H1 (cell line): ENCODE data around the gene MCF2L2. TPM values are rescaled to one million over a fixed set of nuclear protein-coding genes. Genes with fewer than 3 reads are reported as not detected.

Source experiments
- CTCF ChIA-PET: fragments of 300-600 bp; sonication (Branson Sonifier 250); formaldehyde crosslinking; loops from one replicate; lab custom pipeline; 2021; ENCODE audit not compliant: partially characterized antibody; lab: Charles Lee
- POLR2A ChIA-PET: fragments of 300-600 bp; sonication (Branson Sonifier 250); formaldehyde crosslinking; loops from one replicate; lab custom pipeline; 2021; ENCODE audit warnings: inconsistent platforms; ENCODE audit not compliant: partially characterized antibody; lab: Charles Lee
- DNase-seq, 2 experiments: peaks; one replicate each; pipeline versions ENCODE4 v3.0.0 to v3.0.0-alpha.2; 2010 to 2022; ENCODE audit warnings: low spot score in 2 of 2, low read depth in 1 of 2, mixed read lengths in 1 of 2
- FAIRE-seq: peaks from 2 replicates; lab custom pipeline; 2011; peaks lifted over from hg19 to GRCh38; lab: Jason Lieb, UNC
- H2AFZ ChIP-seq: 2 replicates; pipeline ENCODE4 v1.8.1; 2012; ENCODE audit warnings: low read length, inconsistent platforms
- H2AK5ac ChIP-seq: 2 replicates; pipeline ENCODE4 v1.6.1; 2013; ENCODE audit warnings: low read depth, low read length
- H2BK120ac ChIP-seq: replicated peaks from 2 replicates; pipeline ENCODE3; 2013; ENCODE audit warnings: low read depth, low read length, inconsistent platforms
- H2BK12ac ChIP-seq: 2 replicates; pipeline ENCODE4 v1.6.1; 2013; ENCODE audit warnings: low read depth, low read length
- H2BK15ac ChIP-seq: 2 replicates; pipeline ENCODE4 v1.6.1; 2013; ENCODE audit warnings: low read length
- H2BK20ac ChIP-seq: 2 replicates; pipeline ENCODE4 v1.6.1; 2013; ENCODE audit warnings: low read length
- H2BK5ac ChIP-seq: 2 replicates; pipeline ENCODE4 v1.6.1; 2013; ENCODE audit warnings: low read depth, low read length
- H3K14ac ChIP-seq: 2 replicates; pipeline ENCODE4 v1.6.1; 2013; ENCODE audit warnings: inconsistent platforms; ENCODE audit not compliant: insufficient read length
- H3K18ac ChIP-seq: 2 replicates; pipeline ENCODE4 v1.6.1; 2013; ENCODE audit warnings: low read length; ENCODE audit errors: extremely low read depth
- H3K23ac ChIP-seq: 2 replicates; pipeline ENCODE4 v1.6.1; 2013; ENCODE audit warnings: inconsistent platforms; ENCODE audit not compliant: insufficient read length
- H3K23me2 ChIP-seq: 2 replicates; pipeline ENCODE4 v1.6.1; 2013; ENCODE audit warnings: low read depth, low read length
- H3K27ac ChIP-seq: 2 replicates; pipeline ENCODE4 v1.6.1; 2011; ENCODE audit warnings: low read depth, low read length, inconsistent platforms
- H3K27me3 ChIP-seq, 4 experiments: replicated peaks in 1 of 4; 1 replicate in 1 of 4; 2 replicates in 3 of 4; pipeline versions ENCODE4 v1.6.1 to v1.8.1; 2011 to 2013; ENCODE audit warnings: low read length in 3 of 4, mild to moderate bottlenecking in 3 of 4, inconsistent platforms in 2 of 4, mixed read lengths in 2 of 4, moderate library complexity in 1 of 4; ENCODE audit not compliant: control insufficient read depth in 3 of 4, insufficient read depth in 3 of 4; ENCODE audit errors: extremely low read depth in 1 of 4
- H3K36me3 ChIP-seq, 4 experiments: 2 replicates each; pipeline versions ENCODE4 v1.6.1 to v1.8.1; 2011 to 2013; ENCODE audit warnings: mild to moderate bottlenecking in 4 of 4, low read length in 3 of 4, moderate library complexity in 2 of 4, control low read depth in 1 of 4, inconsistent platforms in 1 of 4; ENCODE audit not compliant: insufficient read depth in 4 of 4, control insufficient read depth in 2 of 4
- H3K4ac ChIP-seq: replicated peaks from 2 replicates; pipeline ENCODE3; 2013; ENCODE audit warnings: low read length, low read depth, mixed read lengths, inconsistent platforms; ENCODE audit not compliant: insufficient read length
- H3K4me1 ChIP-seq, 4 experiments: replicated peaks in 1 of 4; 1 replicate in 1 of 4; 2 replicates in 3 of 4; pipeline versions ENCODE4 v1.6.1 to v1.8.1; 2011 to 2013; ENCODE audit warnings: low read length in 3 of 4, inconsistent platforms in 2 of 4, mixed read lengths in 1 of 4; ENCODE audit not compliant: insufficient read depth in 4 of 4, control insufficient read depth in 3 of 4
- H3K4me2 ChIP-seq, 2 experiments: 2 replicates each; pipeline versions ENCODE4 v1.6.1 to v1.8.1; 2011 to 2013; ENCODE audit warnings: low read depth in 2 of 2, low read length in 2 of 2, control low read depth in 1 of 2, inconsistent platforms in 1 of 2, mild to moderate bottlenecking in 1 of 2; ENCODE audit not compliant: insufficient read depth in 1 of 2
- H3K4me3 ChIP-seq, 4 experiments: fragments of 200-600, 300-600 bp in 1 of 4; sonication (generic), shearing (Covaris generic), sonication (Bioruptor Twin) in 1 of 4; 2 replicates each; pipeline versions ENCODE4 v1.5.1 to v1.8.1; 2011 to 2016; ENCODE audit warnings: low read length in 4 of 4, low read depth in 3 of 4, control low read depth in 2 of 4, inconsistent platforms in 2 of 4, mild to moderate bottlenecking in 2 of 4, mixed read lengths in 1 of 4, moderate library complexity in 1 of 4; ENCODE audit not compliant: insufficient read depth in 2 of 4; ENCODE audit errors: extremely low read depth in 1 of 4
- H3K56ac ChIP-seq: replicated peaks from 2 replicates; pipeline ENCODE3; 2013; ENCODE audit warnings: low read depth, mild to moderate bottlenecking, mixed read lengths, low read length, inconsistent platforms; ENCODE audit not compliant: insufficient read length
- H3K79me1 ChIP-seq: 2 replicates; pipeline ENCODE4 v1.6.1; 2013; ENCODE audit warnings: low read depth, low read length, control low read depth
- H3K79me2 ChIP-seq, 2 experiments: 2 replicates each; pipeline versions ENCODE4 v1.6.1 to v1.8.1; 2012 to 2013; ENCODE audit warnings: low read length in 2 of 2, mild to moderate bottlenecking in 2 of 2, inconsistent platforms in 1 of 2; ENCODE audit not compliant: insufficient read depth in 2 of 2, control insufficient read depth in 1 of 2
- H3K9ac ChIP-seq, 4 experiments: replicated peaks in 1 of 4; 1 replicate in 1 of 4; 2 replicates in 3 of 4; pipeline versions ENCODE4 v1.6.1 to v1.8.1; 2011 to 2013; ENCODE audit warnings: low read depth in 3 of 4, low read length in 3 of 4, control low read depth in 2 of 4, mild to moderate bottlenecking in 2 of 4, moderate library complexity in 2 of 4, inconsistent platforms in 1 of 4; ENCODE audit errors: extremely low read depth in 1 of 4
- H3K9me3 ChIP-seq, 2 experiments: 2 replicates each; pipeline versions ENCODE4 v1.6.1 to v1.8.1; 2012 to 2013; ENCODE audit warnings: mild to moderate bottlenecking in 2 of 2, moderate library complexity in 2 of 2, control low read depth in 1 of 2, inconsistent platforms in 1 of 2, low read depth in 1 of 2, low read length in 1 of 2, mixed read lengths in 1 of 2; ENCODE audit not compliant: insufficient read depth in 2 of 2
- H4K20me1 ChIP-seq, 2 experiments: replicated peaks in 1 of 2; 2 replicates each; pipeline versions ENCODE3 to v1.8.1; 2011 to 2013; ENCODE audit warnings: inconsistent platforms in 2 of 2, low read length in 2 of 2, mild to moderate bottlenecking in 1 of 2; ENCODE audit not compliant: insufficient read depth in 2 of 2, control insufficient read depth in 1 of 2
- H4K5ac ChIP-seq: 2 replicates; pipeline ENCODE4 v1.6.1; 2013; ENCODE audit warnings: low read length, low read depth, mixed read lengths, inconsistent platforms; ENCODE audit not compliant: insufficient read length
- H4K8ac ChIP-seq: 2 replicates; pipeline ENCODE4 v1.8.0; 2013; ENCODE audit warnings: mild to moderate bottlenecking, moderate library complexity, low read length, inconsistent platforms; ENCODE audit not compliant: insufficient read depth; ENCODE audit errors: extremely low read depth
- H4K91ac ChIP-seq: replicated peaks from 2 replicates; pipeline ENCODE3; 2013; ENCODE audit warnings: low read length, mixed read lengths, inconsistent platforms; ENCODE audit not compliant: insufficient read length
- BRCA1 ChIP-seq: IDR thresholded peaks from 2 replicates; pipeline ENCODE4 v1.6.1; 2012; ENCODE audit warnings: low read depth, low read length, improper control_type of control experiment
- GABPA ChIP-seq: IDR thresholded peaks from 2 replicates; pipeline ENCODE4 v1.6.1; 2011; ENCODE audit warnings: mild to moderate bottlenecking, low read length, moderate library complexity, borderline replicate concordance; ENCODE audit not compliant: insufficient read depth
- NANOG ChIP-seq: IDR thresholded peaks from 2 replicates; pipeline ENCODE4 v1.6.1; 2011; ENCODE audit warnings: low read length, low read depth, mild to moderate bottlenecking, inconsistent platforms; ENCODE audit not compliant: insufficient read depth, poor library complexity, severe bottlenecking
- SIX5 ChIP-seq: IDR thresholded peaks from 2 replicates; pipeline ENCODE4 v1.6.1; 2011; ENCODE audit warnings: mild to moderate bottlenecking, low read depth, low read length
- WGBS, 2 experiments: shearing (Covaris generic) in 1 of 2; methylation state at CpG; one replicate each; pipeline versions ENCODE4 v1.1.6 to v1.1.7; 2013 to 2015; ENCODE audit warnings: low lambda C conversion rate in 2 of 2, mixed read lengths in 2 of 2, inconsistent platforms in 1 of 2, low coverage in 1 of 2, missing lambda C conversion rate in 1 of 2; ENCODE audit not compliant: insufficient replicate concordance in 2 of 2, insufficient coverage in 1 of 2, insufficient read length in 1 of 2; ENCODE audit errors: extremely low coverage in 1 of 2, missing lambda C conversion rate in 1 of 2; 5-methylcytosine and 5-hydroxymethylcytosine counted together
- polyA plus RNA-seq, 7 experiments: library from polyadenylated mRNA; depleted of rRNA in 3 of 7; stranded (reverse) in 5 of 7; unstranded in 2 of 7; fragments of >200 nt in 5 of 7; fragments of 200-250 nt in 2 of 7; gene quantifications; 1 replicate in 5 of 7; 2 replicates in 1 of 7; 4 replicates in 1 of 7; pipeline versions ENCODE4 v1.2.1 to v1.2.3, GENCODE V29; 2011 to 2013; ENCODE audit warnings: missing spikeins in 2 of 7, mixed read lengths in 2 of 7
- total RNA-seq: library from RNA; stranded (reverse); fragmentation: NEBNext Ultra II Directional; extraction: Animal tissue kit (Norgen Biotek cat#: 25700); gene quantifications from 2 replicates; pipeline ENCODE4 v1.2.1, GENCODE V29; 2021

Gene MCF2L2
- total and polyA plus RNA-seq, 2 of the 8 experiments (the other 6 are each of a cell fraction or from before 2014, with no cell fraction given) = 4.1 to 13.7 TPM

DNA sequence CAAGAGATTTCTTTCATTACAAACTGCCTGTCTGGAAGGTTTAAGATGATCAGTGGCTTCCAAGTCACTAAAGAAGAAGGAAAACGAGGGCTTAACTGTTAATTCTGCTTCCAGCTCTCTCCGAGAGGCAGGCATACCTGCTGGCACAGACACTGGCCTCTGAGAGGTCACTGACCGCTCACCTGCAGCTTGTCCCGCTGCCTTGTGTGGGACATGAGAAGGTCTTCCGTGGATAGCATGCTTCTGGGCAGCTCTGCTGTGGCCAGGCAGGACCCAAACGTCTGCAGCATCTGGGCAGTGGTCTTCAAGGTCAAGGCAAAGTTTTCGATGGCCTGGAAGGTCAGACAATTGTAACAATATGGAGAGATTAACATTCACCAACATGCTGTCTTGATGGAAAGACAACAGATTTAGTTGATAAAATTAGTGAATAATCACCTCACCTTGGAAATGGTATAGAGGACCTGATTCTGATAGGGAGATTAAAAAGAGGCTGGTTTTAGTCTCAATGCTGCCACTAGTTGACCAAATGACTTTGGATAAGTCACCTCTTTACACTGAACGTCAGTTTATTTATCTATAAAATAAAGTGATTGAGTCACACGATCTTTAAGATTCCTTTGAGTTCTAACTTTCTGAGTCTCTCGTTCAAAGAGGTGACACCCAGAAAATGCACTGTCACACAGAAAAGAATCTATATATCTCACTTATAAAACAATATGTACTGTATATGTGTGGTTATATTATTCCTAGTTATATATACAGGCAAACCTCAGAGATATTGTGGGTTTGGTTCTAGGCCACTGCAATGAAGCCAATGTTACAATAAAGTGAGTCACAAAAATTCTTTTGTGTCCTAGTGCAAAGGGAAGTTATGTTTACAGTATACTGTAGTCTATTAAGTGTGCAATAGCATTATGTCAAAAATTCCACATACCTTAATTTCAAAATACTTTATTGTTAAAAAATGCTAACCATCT is 110.2 kb downstream of the MCF2L2 start:
- no peak for DNase-seq
- Histone ChIP-seq H3K9ac (no peak overlapping the region), H3K79me2 (no peaks in the 10 kb centered on the region), H3K79me1 (no peaks in the 10 kb centered on the region), H2BK12ac (no peak overlapping the region), H3K14ac (no peak overlapping the region), H2AFZ (no peak overlapping the region), H3K23me2 (no peaks in the 10 kb centered on the region), H2AK5ac (no peak overlapping the region), H3K27me3 (no peaks in the 10 kb centered on the region), H2BK20ac (no peak overlapping the region), H3K27ac (no peak overlapping the region), H4K8ac (no peak overlapping the region), H3K18ac (no peak overlapping the region), H3K56ac (no peak overlapping the region), H3K4ac (no peak overlapping the region), H3K4me2 (no peak overlapping the region), H4K20me1 (no peaks in the 10 kb centered on the region), H4K91ac (no peak overlapping the region), H2BK5ac (no peak overlapping the region), H3K23ac (no peak overlapping the region), H3K4me3 (no peak overlapping the region), H4K5ac (no peak overlapping the region), H2BK120ac (no peak overlapping the region), H2BK15ac (no peak overlapping the region), H3K36me3 (no peaks in the 10 kb centered on the region; a peak in 1 of 8 replicates), H3K4me1 (peaks cover 0 to 2% (median 0%) of the 10 kb centered on the region in 4 experiments; a peak in 2 of 7 replicates), H3K9me3 (no peaks in the 10 kb centered on the region)
- ChIA-PET CTCF (interaction anchor here (0.6 kb wide), 1 partner anchor 77 kb away, joined by 3 read pairs; no protein-coding TSS in a partner anchor), POLR2A (no interaction called here)
- FAIRE-seq = no peak
- 88% methylated on average over 10 of the region's 10 CpGs; no CpG with 5 or more reads in 1 of the 2 experiments for WGBS, 2 experiments
- TF ChIP-seq GABPA (no peak), SIX5 (no peak), NANOG (no peak), BRCA1 (no peak)
